Keratinocyte (primary cell): Measurements from ENCODE around the gene PARP9. TPM values are rescaled to one million over a fixed set of nuclear protein-coding genes. Genes with fewer than 3 reads are reported as not detected.

Experiments used
- DNase-seq: peaks from one replicate; pipeline ENCODE4 v3.0.0-alpha.2; 2011; ENCODE audit warnings: low read depth, missing footprints, low spot score
- FAIRE-seq: peaks from 2 replicates; lab custom pipeline; 2011; peaks lifted over from hg19 to GRCh38; lab: Jason Lieb, UNC
- H2AFZ ChIP-seq: 2 replicates; pipeline ENCODE4 v1.6.0; 2012; ENCODE audit warnings: low read length, control low read depth, inconsistent platforms; ENCODE audit not compliant: control insufficient read depth
- H3K27ac ChIP-seq: 2 replicates; pipeline ENCODE4 v1.5.1; 2011; ENCODE audit warnings: low read length; ENCODE audit not compliant: control insufficient read depth, insufficient read depth
- H3K27me3 ChIP-seq: 3 replicates; pipeline ENCODE4 v1.6.0; 2011; ENCODE audit warnings: low read length; ENCODE audit not compliant: control insufficient read depth, insufficient read depth; ENCODE audit errors: extremely low read depth
- H3K36me3 ChIP-seq, 2 experiments: 2 replicates in 1 of 2; 3 replicates in 1 of 2; pipeline ENCODE4 v1.5.1; 2011; ENCODE audit warnings: low read length in 2 of 2, mild to moderate bottlenecking in 1 of 2; ENCODE audit not compliant: control insufficient read depth in 2 of 2, insufficient read depth in 2 of 2; ENCODE audit errors: extremely low read depth in 1 of 2
- H3K4me1 ChIP-seq: 3 replicates; pipeline ENCODE4 v1.5.1; 2011; ENCODE audit warnings: low read length; ENCODE audit not compliant: control insufficient read depth, insufficient read depth; ENCODE audit errors: extremely low read depth
- H3K4me2 ChIP-seq: 3 replicates; pipeline ENCODE4 v1.6.0; 2011; ENCODE audit warnings: low read depth, low read length; ENCODE audit not compliant: control insufficient read depth, insufficient read depth; ENCODE audit errors: extremely low read depth
- H3K4me3 ChIP-seq, 3 experiments: fragments of 200-600 bp in 1 of 3; sonication (generic) in 1 of 3; 2 replicates in 2 of 3; 3 replicates in 1 of 3; pipeline ENCODE4 v1.5.1; 2011 to 2016; ENCODE audit warnings: low read length in 3 of 3, mild to moderate bottlenecking in 3 of 3, control low read depth in 2 of 3, inconsistent platforms in 1 of 3, low read depth in 1 of 3, mixed read lengths in 1 of 3, mixed run types in 1 of 3, moderate library complexity in 1 of 3; ENCODE audit not compliant: control insufficient read depth in 2 of 3, insufficient read depth in 2 of 3; ENCODE audit errors: extremely low read depth in 1 of 3
- H3K79me2 ChIP-seq: 2 replicates; pipeline ENCODE4 v1.6.0; 2012; ENCODE audit warnings: low read length; ENCODE audit not compliant: control insufficient read depth, insufficient read depth
- H3K9ac ChIP-seq: 3 replicates; pipeline ENCODE4 v1.6.0; 2011; ENCODE audit warnings: low read length; ENCODE audit not compliant: control insufficient read depth, insufficient read depth; ENCODE audit errors: extremely low read depth
- H3K9me1 ChIP-seq: 3 replicates; pipeline ENCODE4 v1.6.0; 2011; ENCODE audit warnings: low read length; ENCODE audit not compliant: control insufficient read depth, insufficient read depth; ENCODE audit errors: extremely low read depth
- H3K9me3 ChIP-seq: 2 replicates; pipeline ENCODE4 v1.5.1; 2012; ENCODE audit warnings: low read depth, low read length; ENCODE audit not compliant: control insufficient read depth
- H4K20me1 ChIP-seq: 3 replicates; pipeline ENCODE4 v1.6.0; 2011; ENCODE audit warnings: low read length; ENCODE audit not compliant: control insufficient read depth, insufficient read depth; ENCODE audit errors: extremely low read depth
- CTCF ChIP-seq, 3 experiments: IDR thresholded peaks in 1 of 3; conservative IDR thresholded peaks in 1 of 3; optimal IDR thresholded peaks in 1 of 3; 2 replicates in 2 of 3; 3 replicates in 1 of 3; pipeline versions ENCODE3 to v1.5.1; 2011; ENCODE audit warnings: low read length in 3 of 3, mild to moderate bottlenecking in 3 of 3, moderate library complexity in 2 of 3, control low read depth in 1 of 3, inconsistent platforms in 1 of 3; ENCODE audit not compliant: insufficient read depth in 2 of 3; ENCODE audit errors: extremely low read depth in 1 of 3
- EZH2 ChIP-seq: IDR thresholded peaks from one replicate; pipeline ENCODE4 v1.6.1; 2012; ENCODE audit warnings: inconsistent platforms, mild to moderate bottlenecking, low read length, moderate library complexity
- dilution Hi-C: fragments of 300-500 bp; cut with MboI; formaldehyde crosslinking; loops from one replicate; pipeline ENCODE4 v1.7.0; 2020; ENCODE audit warnings: low sequenced_read_pairs; ENCODE audit not compliant: extremely low pct_ligation_motif_present
- polyA plus RNA-seq, 5 experiments: library from polyadenylated mRNA; depleted of rRNA in 3 of 5; stranded (reverse) in 3 of 5; stranded (forward) in 1 of 5; unstranded in 1 of 5; fragments of >200 nt; gene quantifications; 1 replicate in 1 of 5; 2 replicates in 3 of 5; 3 replicates in 1 of 5; pipeline versions ENCODE4 v1.2.1 to v1.2.3, GENCODE V29; 2011 to 2012; ENCODE audit warnings: missing spikeins in 2 of 5, low read depth in 1 of 5, low replicate concordance in 1 of 5

PARP9 gene
- polyA plus RNA-seq, 1 donor (not counting 4 experiments of a cell fraction or from before 2014, with no cell fraction given): 70.1 TPM

GRCh38 chr3:122514123-122515019 lies 49.7 kb downstream of the PARP9 start, which contains the start of gene KPNA1:
KPNA1 (minus strand) TSS chr3:122514939; CDS start chr3:122496565, 18,374 bp downstream.
- dilution Hi-C loops: no loop called here
- Histone ChIP-seq H3K79me2 (peaks cover 46% of the 10 kb centered on the region), H3K4me3 (peak within 1 kb of the TSS; percentile 65 to 88 (median 78)), H4K20me1 (peaks cover 10% of the 10 kb centered on the region), H3K9me1 (no peaks in the 10 kb centered on the region), H3K4me2 (peak within 1 kb of the TSS; percentile 91), H3K9me3 (no peaks in the 10 kb centered on the region), H2AFZ (peak within 1 kb of the TSS; percentile 97), H3K27me3 (no peaks in the 10 kb centered on the region), H3K9ac (peak within 1 kb of the TSS; percentile 90), H3K27ac (peak within 1 kb of the TSS; percentile 85), H3K36me3 (no peaks in the 10 kb centered on the region), H3K4me1 (peaks cover 12% of the 10 kb centered on the region)
- no peak for TF ChIP-seq CTCF (optimal IDR thresholded peaks at IDR 0.05 in 1 of 3, IDR thresholded peaks at IDR 0.05 in 1 of 3, conservative IDR thresholded peaks at IDR 0.05 in 1 of 3; ENCODE audit: extremely low read depth in 1 of 3, insufficient read depth in 2 of 3, low read length in 3 of 3)
- no peak for TF ChIP-seq EZH2
- FAIRE-seq: no peak
- DNase-seq: no peak

- Histone ChIP-seq H4K20me1 (peaks cover 13% of the 10 kb centered on the region), H3K9ac (peak overlapping the region; percentile 90), H3K4me3 (peak overlapping the region; percentile 65 to 88 (median 78)), H3K36me3 (no peaks in the 10 kb centered on the region), H3K9me1 (no peaks in the 10 kb centered on the region), H3K27ac (peak overlapping the region; percentile 85), H3K9me3 (no peaks in the 10 kb centered on the region), H3K27me3 (no peaks in the 10 kb centered on the region), H3K4me2 (peak overlapping the region; percentile 80), H2AFZ (no peak overlapping the region), H3K79me2 (peaks cover 55% of the 10 kb centered on the region), H3K4me1 (peaks cover 13% of the 10 kb centered on the region)
- dilution Hi-C loops: no loop called here
- no peak for DNase-seq
- peak; percentile 63 for FAIRE-seq
- TF ChIP-seq CTCF (optimal IDR thresholded peaks at IDR 0.05 in 1 of 3, IDR thresholded peaks at IDR 0.05 in 1 of 3, conservative IDR thresholded peaks at IDR 0.05 in 1 of 3; ENCODE audit: extremely low read depth in 1 of 3, insufficient read depth in 2 of 3, low read length in 3 of 3): no peak
- no peak for TF ChIP-seq EZH2
Measured at GRCh38 chr3:122513386-122514122, 50.5 kb downstream of the PARP9 start.
